Loucy (cell line): ENCODE results near the gene ITPKB.
A peak's percentile ranks its signal among the peaks of the same experiment; 100 is the strongest.
"Not testable (repeated sequence)": the region's sequence is repeated elsewhere in the genome, so short reads cannot be mapped to it uniquely, and the experiment has no call there.

ENCODE experiments used
- H2AFZ ChIP-seq: fragments of 200-600 bp; sonication (generic); 2 replicates; pipeline ENCODE4 v1.6.0; 2016; ENCODE audit warnings: antibody characterized with exemption, mild to moderate bottlenecking, low read length, moderate library complexity
- H3F3A ChIP-seq: fragments of 200-600 bp; 2 replicates; pipeline ENCODE4 v1.6.0; 2016; ENCODE audit warnings: antibody characterized with exemption, low read depth, mild to moderate bottlenecking
- H3K27me3 ChIP-seq: fragments of 200-600 bp; sonication (generic); 2 replicates; pipeline ENCODE4 v1.6.1; 2014; ENCODE audit warnings: low read length, mild to moderate bottlenecking; ENCODE audit not compliant: insufficient read depth, poor library complexity, severe bottlenecking
- H3K36me3 ChIP-seq: fragments of 200-600 bp; sonication (generic); 2 replicates; pipeline ENCODE4 v1.6.1; 2016; ENCODE audit warnings: low read length; ENCODE audit not compliant: insufficient read depth
- H3K4me1 ChIP-seq: fragments of 200-600 bp; sonication (generic); 2 replicates; pipeline ENCODE4 v1.5.1; 2014; ENCODE audit warnings: low read length, mild to moderate bottlenecking; ENCODE audit not compliant: insufficient read depth, poor library complexity, severe bottlenecking
- H3K4me2 ChIP-seq: fragments of 200-600 bp; sonication (generic); 2 replicates; pipeline ENCODE4 v1.6.0; 2014; ENCODE audit warnings: antibody characterized with exemption, low read length, low read depth, mild to moderate bottlenecking; ENCODE audit not compliant: poor library complexity, severe bottlenecking
- H3K4me3 ChIP-seq: fragments of 200-600 bp; sonication (generic); 2 replicates; pipeline ENCODE4 v1.5.1; 2014; ENCODE audit warnings: low read length, mild to moderate bottlenecking, mixed read lengths; ENCODE audit not compliant: poor library complexity, severe bottlenecking
- H3K79me2 ChIP-seq: fragments of 200-600 bp; sonication (generic); 2 replicates; pipeline ENCODE4 v1.6.1; 2014; ENCODE audit warnings: low read length; ENCODE audit not compliant: insufficient read depth
- H3K9ac ChIP-seq: fragments of 200-600 bp; sonication (generic); 2 replicates; pipeline ENCODE4 v1.6.0; 2014; ENCODE audit warnings: mild to moderate bottlenecking, low read depth, low read length, moderate library complexity; ENCODE audit not compliant: poor library complexity, severe bottlenecking
- H3K9me2 ChIP-seq: fragments of 200-600 bp; sonication (generic); replicated peaks from 2 replicates; pipeline ENCODE4 v1.6.1; 2016; ENCODE audit warnings: low read depth, low read length, mixed read lengths
- H3K9me3 ChIP-seq: fragments of 200-600 bp; sonication (generic); 2 replicates; pipeline ENCODE4 v1.6.1; 2014; ENCODE audit warnings: mild to moderate bottlenecking, antibody characterized with exemption, low read length, low read depth; ENCODE audit not compliant: insufficient read depth
- H4K20me1 ChIP-seq: fragments of 200-600 bp; sonication (generic); 2 replicates; pipeline ENCODE4 v1.6.0; 2014; ENCODE audit warnings: antibody characterized with exemption, low read length, mild to moderate bottlenecking; ENCODE audit not compliant: insufficient read depth, poor library complexity, severe bottlenecking
- CTCF ChIP-seq: fragments of 200-600 bp; sonication (generic); conservative IDR thresholded peaks from 2 replicates; pipeline ENCODE4 v1.5.1; 2014; ENCODE audit warnings: mild to moderate bottlenecking, antibody characterized with exemption, low read length
- EZH2phosphoT487 ChIP-seq: fragments of 200-600 bp; IDR thresholded peaks from 2 replicates; pipeline ENCODE4 v1.6.1; 2018; ENCODE audit warnings: antibody characterized with exemption, mild to moderate bottlenecking, moderate library complexity, borderline replicate concordance

ITPKB gene

GRCh38 chr1:226615876-226616275, 123.2 kb downstream of the ITPKB start:
- Histone ChIP-seq H3K9me2 (no peaks in the 10 kb centered on the region), H3K79me2 (no peaks in the 10 kb centered on the region), H3K36me3 (no peaks in the 10 kb centered on the region), H3F3A (no peaks in the 10 kb centered on the region), H3K4me2 (no peak overlapping the region), H3K27me3 (no peaks in the 10 kb centered on the region), H3K4me3 (no peak overlapping the region), H3K4me1 (no peaks in the 10 kb centered on the region), H2AFZ (no peak overlapping the region), H4K20me1 (no peaks in the 10 kb centered on the region), H3K9ac (no peak overlapping the region), H3K9me3 (no peaks in the 10 kb centered on the region)
- TF ChIP-seq CTCF (no peak), EZH2phosphoT487 (no peak)

GRCh38 chr1:226611980-226612379, 127.1 kb downstream of the ITPKB start:
- not testable (repeated sequence) for H3K79me2 ChIP-seq, H3K4me1 ChIP-seq, H3K27me3 ChIP-seq, H3K9me2 ChIP-seq, H3K9ac ChIP-seq, H3F3A ChIP-seq, H3K9me3 ChIP-seq, H3K4me2 ChIP-seq, H3K36me3 ChIP-seq, H4K20me1 ChIP-seq, H3K4me3 ChIP-seq, H2AFZ ChIP-seq

- Histone ChIP-seq H3K9me2 (no peaks in the 10 kb centered on the region), H3K79me2 (no peaks in the 10 kb centered on the region), H2AFZ (no peak overlapping the region), H3K9me3 (no peaks in the 10 kb centered on the region), H3F3A (no peaks in the 10 kb centered on the region), H3K9ac (no peak overlapping the region), H3K4me1 (peaks cover 7% of the 10 kb centered on the region), H3K36me3 (no peaks in the 10 kb centered on the region), H3K4me3 (no peak overlapping the region), H4K20me1 (no peaks in the 10 kb centered on the region), H3K27me3 (no peaks in the 10 kb centered on the region), H3K4me2 (no peak overlapping the region)
- TF ChIP-seq EZH2phosphoT487 (no peak), CTCF (peak; percentile 35; the same call in 1 of the 2 replicates)
These were observed 127.8 kb downstream of the ITPKB start for GRCh38 chr1:226611301-226611700.

- TF ChIP-seq CTCF (no peak), EZH2phosphoT487 (no peak)
- no peak overlapping the region for H3K4me2 ChIP-seq
- H3K9me3 ChIP-seq: no peaks in the 10 kb centered on the region
- H3F3A ChIP-seq: no peaks in the 10 kb centered on the region
- no peaks in the 10 kb centered on the region for H3K36me3 ChIP-seq
- H3K4me1 ChIP-seq: peaks cover 7% of the 10 kb centered on the region
- H3K79me2 ChIP-seq: no peaks in the 10 kb centered on the region
- H4K20me1 ChIP-seq: no peaks in the 10 kb centered on the region
- no peak overlapping the region for H3K4me3 ChIP-seq
- no peaks in the 10 kb centered on the region for H3K9me2 ChIP-seq
- no peak overlapping the region for H2AFZ ChIP-seq
- no peak overlapping the region for H3K9ac ChIP-seq
- no peaks in the 10 kb centered on the region for H3K27me3 ChIP-seq
These were observed 128.4 kb downstream of the ITPKB start for GRCh38 chr1:226610671-226611070.
